ENCODE data around the gene TUBGCP6. TPM values are rescaled to one million over a fixed set of nuclear protein-coding genes. Genes with fewer than 3 reads are reported as not detected.

The TUBGCP6 gene
- total and polyA plus RNA-seq, 2 experiments from 2014 or later, result 18.6 to 47.1 TPM

DNA sequence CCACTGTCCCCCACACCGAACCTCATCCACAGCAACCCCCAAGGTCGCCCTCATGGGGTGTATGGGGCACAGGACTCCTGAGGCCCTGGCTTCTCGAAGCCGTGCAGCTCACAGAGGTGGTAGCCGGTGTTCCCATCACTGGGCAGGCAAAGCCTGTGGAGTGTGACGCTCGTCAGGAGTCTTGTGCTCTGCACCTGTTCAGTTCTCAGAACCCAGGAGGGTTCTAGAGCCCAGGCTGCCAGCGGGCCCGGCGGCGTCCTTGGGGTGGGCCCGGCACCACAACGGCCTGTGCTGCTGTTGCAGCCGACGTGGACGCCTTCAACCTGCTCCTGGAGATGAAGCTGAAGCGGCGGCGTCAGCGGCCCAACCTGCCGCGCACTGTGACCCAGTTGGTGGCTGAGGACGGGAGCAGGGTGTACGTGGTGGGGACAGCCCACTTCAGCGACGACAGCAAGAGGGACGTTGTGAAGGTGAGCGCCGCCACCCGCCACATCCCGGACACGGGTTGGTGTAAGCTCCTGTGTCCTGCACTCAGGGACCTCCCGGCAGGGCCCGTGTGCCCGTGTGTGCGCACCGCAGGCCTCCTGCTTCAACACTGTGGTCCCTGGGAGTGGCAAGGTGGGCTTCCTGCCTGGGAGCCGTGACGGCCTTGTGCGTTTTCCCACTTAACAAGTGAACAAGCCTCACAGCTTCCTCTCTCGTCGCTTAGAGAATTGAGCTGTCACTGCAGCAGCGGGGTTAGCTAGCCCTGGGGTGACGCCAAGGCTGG is 50.6 kb downstream of the TUBGCP6 start:
- no peak for DNase-seq (ENCODE audit: low spot score)
- H4K20me1 ChIP-seq (replicated peaks; ENCODE audit: insufficient read depth), result peaks cover 14% of the 10 kb centered on the region; the same call in 1 of the 2 replicates
- H3F3A ChIP-seq (replicated peaks; ENCODE audit: low read depth), result peaks cover 6% of the 10 kb centered on the region
- Mint-ChIP-seq H3K27me3 (ENCODE audit: insufficient read depth, low read depth, poor library complexity) (peaks cover 10% of the 10 kb centered on the region), H3K9me3 (no peaks in the 10 kb centered on the region), H3K4me1 (peaks cover 10% of the 10 kb centered on the region), H3K4me3 (no peak overlapping the region), H3K27ac (no peak overlapping the region), H3K36me3 (ENCODE audit: low read depth) (peaks cover 4% of the 10 kb centered on the region; the same call in 1 of the 3 replicates)
- no peak overlapping the region for H2AFZ ChIP-seq
- H3K4me3 ChIP-seq, result no peak overlapping the region
- H3K9me2 ChIP-seq (ENCODE audit: insufficient read depth), result no peaks in the 10 kb centered on the region
- peaks cover 20% of the 10 kb centered on the region for H3K79me2 ChIP-seq (replicated peaks; ENCODE audit: insufficient read depth)
- H3K27me3 ChIP-seq (ENCODE audit: insufficient read depth), result no peaks in the 10 kb centered on the region
- H3K4me2 ChIP-seq, result no peak overlapping the region
- TF ChIP-seq, protein P1, sequence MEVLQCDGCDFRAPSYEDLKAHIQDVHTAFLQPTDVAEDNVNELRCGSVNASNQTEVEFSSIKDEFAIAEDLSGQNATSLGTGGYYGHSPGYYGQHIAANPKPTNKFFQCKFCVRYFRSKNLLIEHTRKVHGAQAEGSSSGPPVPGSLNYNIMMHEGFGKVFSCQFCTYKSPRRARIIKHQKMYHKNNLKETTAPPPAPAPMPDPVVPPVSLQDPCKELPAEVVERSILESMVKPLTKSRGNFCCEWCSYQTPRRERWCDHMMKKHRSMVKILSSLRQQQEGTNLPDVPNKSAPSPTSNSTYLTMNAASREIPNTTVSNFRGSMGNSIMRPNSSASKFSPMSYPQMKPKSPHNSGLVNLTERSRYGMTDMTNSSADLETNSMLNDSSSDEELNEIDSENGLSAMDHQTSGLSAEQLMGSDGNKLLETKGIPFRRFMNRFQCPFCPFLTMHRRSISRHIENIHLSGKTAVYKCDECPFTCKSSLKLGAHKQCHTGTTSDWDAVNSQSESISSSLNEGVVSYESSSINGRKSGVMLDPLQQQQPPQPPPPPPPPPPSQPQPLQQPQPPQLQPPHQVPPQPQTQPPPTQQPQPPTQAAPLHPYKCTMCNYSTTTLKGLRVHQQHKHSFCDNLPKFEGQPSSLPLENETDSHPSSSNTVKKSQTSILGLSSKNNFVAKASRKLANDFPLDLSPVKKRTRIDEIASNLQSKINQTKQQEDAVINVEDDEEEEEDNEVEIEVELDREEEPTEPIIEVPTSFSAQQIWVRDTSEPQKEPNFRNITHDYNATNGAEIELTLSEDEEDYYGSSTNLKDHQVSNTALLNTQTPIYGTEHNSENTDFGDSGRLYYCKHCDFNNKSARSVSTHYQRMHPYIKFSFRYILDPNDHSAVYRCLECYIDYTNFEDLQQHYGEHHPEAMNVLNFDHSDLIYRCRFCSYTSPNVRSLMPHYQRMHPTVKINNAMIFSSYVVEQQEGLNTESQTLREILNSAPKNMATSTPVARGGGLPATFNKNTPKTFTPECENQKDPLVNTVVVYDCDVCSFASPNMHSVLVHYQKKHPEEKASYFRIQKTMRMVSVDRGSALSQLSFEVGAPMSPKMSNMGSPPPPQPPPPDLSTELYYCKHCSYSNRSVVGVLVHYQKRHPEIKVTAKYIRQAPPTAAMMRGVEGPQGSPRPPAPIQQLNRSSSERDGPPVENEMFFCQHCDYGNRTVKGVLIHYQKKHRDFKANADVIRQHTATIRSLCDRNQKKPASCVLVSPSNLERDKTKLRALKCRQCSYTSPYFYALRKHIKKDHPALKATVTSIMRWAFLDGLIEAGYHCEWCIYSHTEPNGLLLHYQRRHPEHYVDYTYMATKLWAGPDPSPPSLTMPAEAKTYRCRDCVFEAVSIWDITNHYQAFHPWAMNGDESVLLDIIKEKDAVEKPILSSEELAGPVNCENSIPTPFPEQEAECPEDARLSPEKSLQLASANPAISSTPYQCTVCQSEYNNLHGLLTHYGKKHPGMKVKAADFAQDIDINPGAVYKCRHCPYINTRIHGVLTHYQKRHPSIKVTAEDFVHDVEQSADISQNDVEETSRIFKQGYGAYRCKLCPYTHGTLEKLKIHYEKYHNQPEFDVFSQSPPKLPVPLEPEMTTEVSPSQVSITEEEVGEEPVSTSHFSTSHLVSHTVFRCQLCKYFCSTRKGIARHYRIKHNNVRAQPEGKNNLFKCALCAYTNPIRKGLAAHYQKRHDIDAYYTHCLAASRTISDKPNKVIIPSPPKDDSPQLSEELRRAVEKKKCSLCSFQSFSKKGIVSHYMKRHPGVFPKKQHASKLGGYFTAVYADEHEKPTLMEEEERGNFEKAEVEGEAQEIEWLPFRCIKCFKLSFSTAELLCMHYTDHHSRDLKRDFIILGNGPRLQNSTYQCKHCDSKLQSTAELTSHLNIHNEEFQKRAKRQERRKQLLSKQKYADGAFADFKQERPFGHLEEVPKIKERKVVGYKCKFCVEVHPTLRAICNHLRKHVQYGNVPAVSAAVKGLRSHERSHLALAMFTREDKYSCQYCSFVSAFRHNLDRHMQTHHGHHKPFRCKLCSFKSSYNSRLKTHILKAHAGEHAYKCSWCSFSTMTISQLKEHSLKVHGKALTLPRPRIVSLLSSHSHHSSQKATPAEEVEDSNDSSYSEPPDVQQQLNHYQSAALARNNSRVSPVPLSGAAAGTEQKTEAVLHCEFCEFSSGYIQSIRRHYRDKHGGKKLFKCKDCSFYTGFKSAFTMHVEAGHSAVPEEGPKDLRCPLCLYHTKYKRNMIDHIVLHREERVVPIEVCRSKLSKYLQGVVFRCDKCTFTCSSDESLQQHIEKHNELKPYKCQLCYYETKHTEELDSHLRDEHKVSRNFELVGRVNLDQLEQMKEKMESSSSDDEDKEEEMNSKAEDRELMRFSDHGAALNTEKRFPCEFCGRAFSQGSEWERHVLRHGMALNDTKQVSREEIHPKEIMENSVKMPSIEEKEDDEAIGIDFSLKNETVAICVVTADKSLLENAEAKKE (CRISPR knock-in tag; IDR thresholded peaks at IDR 0.05), result no peak
- TF ChIP-seq STAT1 (IDR thresholded peaks at IDR 0.05; ENCODE audit: unreplicated experiment) (no peak), CREB1 (CRISPR knock-in tag; IDR thresholded peaks at IDR 0.05; ENCODE audit: low read depth) (no peak), JUNB (IDR thresholded peaks at IDR 0.05; ENCODE audit: unreplicated experiment) (no peak), NANOG (IDR thresholded peaks at IDR 0.05; ENCODE audit: borderline replicate concordance) (no peak), ZNF114 (CRISPR knock-in tag; IDR thresholded peaks at IDR 0.05) (no peak)
- peaks cover 4% of the 10 kb centered on the region; the same call in 1 of the 2 replicates for H3K4me1 ChIP-seq (ENCODE audit: insufficient read depth)
- H3K36me3 ChIP-seq (ENCODE audit: insufficient read depth), result no peaks in the 10 kb centered on the region
- ATAC-seq, result no peak
- H3K27ac ChIP-seq (ENCODE audit: low read depth), result no peak overlapping the region
